Smooth muscle cell (in vitro differentiated cells): ENCODE measurements around the gene RCOR1. TPM values are rescaled to one million over a fixed set of nuclear protein-coding genes. Genes with fewer than 3 reads are reported as not detected.

Experiments used
- DNase-seq: peaks from one replicate; lab custom pipeline; 2025; ENCODE audit not compliant: unreplicated experiment; lab: John Stamatoyannopoulos, UW
- H2AFZ ChIP-seq: fragments of 200-600 bp; sonication (generic); 2 replicates; pipeline ENCODE4 v1.6.0; 2016; ENCODE audit warnings: antibody characterized with exemption, low read depth, mild to moderate bottlenecking
- H3F3A ChIP-seq: fragments of 200-600 bp; sonication (generic); 2 replicates; pipeline ENCODE4 v1.6.0; 2017; ENCODE audit warnings: antibody characterized with exemption, low read depth
- H3K27ac ChIP-seq: fragments of 200-600 bp; sonication (generic); 2 replicates; pipeline ENCODE4 v1.5.1; 2016; ENCODE audit warnings: low read depth, mild to moderate bottlenecking
- H3K27me3 ChIP-seq: fragments of 200-600 bp; sonication (generic); 2 replicates; pipeline ENCODE4 v1.6.1; 2016; ENCODE audit warnings: low read depth, mild to moderate bottlenecking
- H3K36me3 ChIP-seq: fragments of 200-600 bp; sonication (generic); 2 replicates; pipeline ENCODE4 v1.5.1; 2016; ENCODE audit warnings: low read depth
- H3K4me1 ChIP-seq: fragments of 200-600 bp; sonication (generic); 2 replicates; pipeline ENCODE4 v1.5.1; 2016; ENCODE audit warnings: low read depth
- H3K4me2 ChIP-seq: fragments of 200-600 bp; sonication (generic); 2 replicates; pipeline ENCODE4 v1.6.0; 2016; ENCODE audit warnings: mild to moderate bottlenecking
- H3K4me3 ChIP-seq: fragments of 200-600 bp; sonication (generic); 2 replicates; pipeline ENCODE4 v1.5.1; 2016; ENCODE audit warnings: mild to moderate bottlenecking
- H3K79me2 ChIP-seq: fragments of 200-600 bp; sonication (generic); 2 replicates; pipeline ENCODE4 v1.6.0; 2016; ENCODE audit warnings: low read depth, mild to moderate bottlenecking
- H3K9ac ChIP-seq: fragments of 200-600 bp; sonication (generic); 2 replicates; pipeline ENCODE4 v1.6.0; 2016; ENCODE audit warnings: low read depth
- H3K9me3 ChIP-seq: fragments of 200-600 bp; sonication (generic); replicated peaks from 2 replicates; pipeline ENCODE4 v1.5.1; 2016; ENCODE audit warnings: low read depth
- H4K20me1 ChIP-seq: fragments of 200-600 bp; sonication (generic); 2 replicates; pipeline ENCODE4 v1.6.0; 2016; ENCODE audit warnings: low read depth
- WGBS: methylation state at CpG from one replicate; pipeline ENCODE4 v1.1.7; 2016; ENCODE audit warnings: low lambda C conversion rate; 5-methylcytosine and 5-hydroxymethylcytosine counted together
- polyA plus RNA-seq: library from polyadenylated mRNA; unstranded; fragments of >200 nt; fragmentation: Nextera tagmentation; extraction: Ambion mirVana; gene quantifications from 2 replicates; pipeline ENCODE4 v1.2.1, GENCODE V29; 2016
- total RNA-seq: library from RNA; depleted of rRNA; stranded (reverse); fragments of >200 nt; gene quantifications from 2 replicates; pipeline ENCODE4 v1.2.3, GENCODE V29; 2014
- TF ChIP-seq, protein P1 (sequence below): fragments of 200-600 bp; sonication (generic); IDR thresholded peaks from 2 replicates; pipeline ENCODE4 v1.5.1; 2017; ENCODE audit warnings: borderline replicate concordance, mild to moderate bottlenecking, antibody characterized with exemption; ENCODE audit not compliant: insufficient read depth, poor library complexity, severe bottlenecking

Gene RCOR1
- total and polyA plus RNA-seq, 2 experiments from 2014 or later, result 4.4 to 29.3 TPM

- H2AFZ ChIP-seq, result no peak overlapping the region
- no peaks in the 10 kb centered on the region for H3K36me3 ChIP-seq
- peak overlapping the region; percentile 100 for H3K27ac ChIP-seq
- no peak for DNase-seq
- H3K79me2 ChIP-seq, result peaks cover 53% of the 10 kb centered on the region
- H3K9ac ChIP-seq, result peak overlapping the region; percentile 90
- H3K4me2 ChIP-seq, result peak overlapping the region; percentile 89
- 1% methylated on average over 60 of the region's 75 CpGs for WGBS
- no peaks in the 10 kb centered on the region for H3K27me3 ChIP-seq
- H3K9me3 ChIP-seq, result no peaks in the 10 kb centered on the region
- H3F3A ChIP-seq, result no peaks in the 10 kb centered on the region
- peaks cover 22% of the 10 kb centered on the region for H3K4me1 ChIP-seq
- TF ChIP-seq, protein P1, sequence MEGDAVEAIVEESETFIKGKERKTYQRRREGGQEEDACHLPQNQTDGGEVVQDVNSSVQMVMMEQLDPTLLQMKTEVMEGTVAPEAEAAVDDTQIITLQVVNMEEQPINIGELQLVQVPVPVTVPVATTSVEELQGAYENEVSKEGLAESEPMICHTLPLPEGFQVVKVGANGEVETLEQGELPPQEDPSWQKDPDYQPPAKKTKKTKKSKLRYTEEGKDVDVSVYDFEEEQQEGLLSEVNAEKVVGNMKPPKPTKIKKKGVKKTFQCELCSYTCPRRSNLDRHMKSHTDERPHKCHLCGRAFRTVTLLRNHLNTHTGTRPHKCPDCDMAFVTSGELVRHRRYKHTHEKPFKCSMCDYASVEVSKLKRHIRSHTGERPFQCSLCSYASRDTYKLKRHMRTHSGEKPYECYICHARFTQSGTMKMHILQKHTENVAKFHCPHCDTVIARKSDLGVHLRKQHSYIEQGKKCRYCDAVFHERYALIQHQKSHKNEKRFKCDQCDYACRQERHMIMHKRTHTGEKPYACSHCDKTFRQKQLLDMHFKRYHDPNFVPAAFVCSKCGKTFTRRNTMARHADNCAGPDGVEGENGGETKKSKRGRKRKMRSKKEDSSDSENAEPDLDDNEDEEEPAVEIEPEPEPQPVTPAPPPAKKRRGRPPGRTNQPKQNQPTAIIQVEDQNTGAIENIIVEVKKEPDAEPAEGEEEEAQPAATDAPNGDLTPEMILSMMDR, result peak; percentile 26
- H3K4me3 ChIP-seq, result peak overlapping the region; percentile 98
- peaks cover 52% of the 10 kb centered on the region for H4K20me1 ChIP-seq
Observed at GRCh38 chr14:102593061-102593824, 794 bp downstream of the RCOR1 start.

DNA sequence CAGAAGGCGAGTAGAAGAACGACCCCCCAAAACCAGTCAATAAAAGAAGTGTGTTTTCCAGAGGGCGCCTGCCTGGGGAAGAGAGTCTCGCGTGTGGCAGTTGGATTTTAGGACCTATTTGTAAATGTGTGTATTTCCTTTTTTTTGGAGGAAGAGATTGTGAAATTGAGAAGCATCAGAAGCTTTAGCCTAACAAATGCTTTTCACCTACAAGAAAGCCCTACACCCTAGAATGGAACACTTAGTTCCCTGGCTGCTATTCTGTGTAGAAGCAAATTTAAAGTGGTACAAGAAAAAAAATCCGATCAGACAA lies 1.3 kb downstream of the RCOR1 start:
- 2% methylated on average over 6 of the region's 6 CpGs for WGBS

GRCh38 chr14:102594514-102595175 lies 2.2 kb downstream of the RCOR1 start:
- no peaks in the 10 kb centered on the region for H3K36me3 ChIP-seq
- peak overlapping the region; percentile 89 for H3K4me2 ChIP-seq
- WGBS, result 15% methylated on average over 7 of the region's 7 CpGs
- DNase-seq, result no peak
- peaks cover 22% of the 10 kb centered on the region for H3K4me1 ChIP-seq
- H3F3A ChIP-seq, result no peaks in the 10 kb centered on the region
- H3K27ac ChIP-seq, result peak overlapping the region; percentile 100
- peak overlapping the region; percentile 90 for H3K9ac ChIP-seq
- H3K27me3 ChIP-seq, result no peaks in the 10 kb centered on the region
- H2AFZ ChIP-seq, result no peak overlapping the region
- TF ChIP-seq, protein P1, result peak; percentile 65
- peak overlapping the region; percentile 98 for H3K4me3 ChIP-seq
- peaks cover 65% of the 10 kb centered on the region for H4K20me1 ChIP-seq
- peaks cover 67% of the 10 kb centered on the region for H3K79me2 ChIP-seq
- H3K9me3 ChIP-seq, result no peaks in the 10 kb centered on the region

More for the DNA sequence above, 1.3 kb downstream of the RCOR1 start:
- Histone ChIP-seq H3K27ac (peak overlapping the region; percentile 100), H3K27me3 (no peaks in the 10 kb centered on the region), H3K9me3 (no peaks in the 10 kb centered on the region), H3K79me2 (peaks cover 59% of the 10 kb centered on the region), H3K9ac (peak overlapping the region; percentile 90), H3F3A (no peaks in the 10 kb centered on the region), H3K4me1 (peaks cover 22% of the 10 kb centered on the region), H2AFZ (no peak overlapping the region), H3K36me3 (no peaks in the 10 kb centered on the region), H3K4me3 (peak overlapping the region; percentile 98), H3K4me2 (peak overlapping the region; percentile 89), H4K20me1 (peaks cover 56% of the 10 kb centered on the region)
- DNase-seq, result no peak
- TF ChIP-seq, protein P1, result no peak
